GM12873 (cell line): Measurements from ENCODE around the gene KLF2.
A peak's percentile ranks its signal among the peaks of the same experiment; 100 is the strongest.

Experiments used
- CTCF ChIP-seq: IDR thresholded peaks from 2 replicates; pipeline ENCODE4 v1.5.1; 2012; ENCODE audit warnings: low read depth, mild to moderate bottlenecking, moderate library complexity, low read length, control low read depth; ENCODE audit not compliant: insufficient read depth; ENCODE audit errors: missing control alignments

KLF2 gene

DNA sequence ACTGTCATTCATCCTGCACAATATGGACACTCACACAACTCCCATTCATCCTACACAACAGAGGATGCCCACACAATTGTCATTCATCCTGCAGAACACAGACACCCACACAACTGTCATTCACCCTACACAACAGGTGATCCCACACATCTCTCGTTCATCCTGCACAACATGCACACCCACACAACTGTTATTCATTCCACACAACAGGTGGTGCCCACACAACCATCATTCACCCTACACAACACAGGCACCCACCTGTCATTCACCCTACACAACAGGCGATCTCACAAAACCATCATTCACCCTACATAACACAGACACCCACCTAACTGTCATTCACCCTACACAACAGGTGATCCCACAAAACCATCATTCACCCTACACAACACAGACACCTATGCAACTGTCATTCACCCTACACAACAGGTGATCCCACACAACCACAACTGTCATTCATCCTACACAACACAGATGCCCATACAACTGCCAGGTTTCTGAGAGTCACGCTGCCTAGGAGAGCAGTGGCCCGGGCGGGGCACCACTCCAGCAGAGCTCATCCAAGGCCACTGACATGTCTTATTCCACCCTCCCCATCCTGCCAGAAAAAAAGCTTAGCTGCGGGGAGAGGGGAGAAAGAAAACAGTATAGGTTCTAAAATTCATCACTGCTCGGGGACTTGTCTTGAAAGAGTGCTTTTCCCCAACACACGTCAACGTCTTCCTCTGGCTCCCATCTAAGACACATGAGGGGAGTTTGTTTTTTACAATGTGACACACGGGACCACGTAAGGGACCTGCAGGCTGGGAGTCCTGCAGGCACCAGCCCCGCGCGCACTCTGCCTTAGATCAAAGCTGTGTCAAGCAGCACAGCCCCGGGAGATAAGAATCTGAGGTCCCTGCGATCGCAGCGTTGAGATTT lies 44.0 kb downstream of the KLF2 start:
- TF ChIP-seq CTCF: no peak

- TF ChIP-seq CTCF: no peak
These were observed 44.7 kb downstream of the KLF2 start for GRCh38 chr19:16369306-16369663.

- no peak for TF ChIP-seq CTCF
These were observed 45.3 kb downstream of the KLF2 start for GRCh38 chr19:16369664-16370576.

GRCh38 chr19:16370641-16371391 lies 46.2 kb downstream of the KLF2 start:
- no peak for TF ChIP-seq CTCF

DNA sequence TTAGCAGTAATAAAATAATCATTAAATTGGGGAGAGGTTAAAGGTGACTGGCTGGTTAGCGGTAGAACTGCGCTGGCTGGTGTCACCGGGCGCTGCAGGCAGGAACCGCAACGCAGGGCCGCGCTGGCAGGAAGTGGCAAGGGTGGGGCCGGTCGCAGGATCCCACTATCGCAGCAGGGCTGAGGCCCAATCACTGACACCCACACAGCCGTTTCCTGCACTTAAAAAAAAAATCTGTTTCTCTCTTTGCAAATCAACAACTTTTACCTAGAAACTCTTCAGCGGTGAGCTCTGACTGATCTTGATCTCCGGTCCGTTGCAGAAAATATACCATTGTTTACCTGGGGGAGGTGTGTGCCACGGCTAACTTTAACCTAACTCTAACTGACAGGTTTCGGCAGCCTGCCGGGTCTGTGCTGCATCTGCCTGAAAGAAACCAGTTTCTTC lies 46.9 kb downstream of the KLF2 start:
- TF ChIP-seq CTCF: no peak

- TF ChIP-seq CTCF: peak; percentile 13
These were observed 47.7 kb downstream of the KLF2 start for GRCh38 chr19:16372065-16372915.
